H1 (cell line): ENCODE results near the gene CDK12. TPM values are rescaled to one million over a fixed set of nuclear protein-coding genes. Genes with fewer than 3 reads are reported as not detected.

Experiments
- CTCF ChIA-PET: fragments of 300-600 bp; sonication (Branson Sonifier 250); formaldehyde crosslinking; loops from one replicate; lab custom pipeline; 2021; ENCODE audit not compliant: partially characterized antibody; lab: Charles Lee
- POLR2A ChIA-PET: fragments of 300-600 bp; sonication (Branson Sonifier 250); formaldehyde crosslinking; loops from one replicate; lab custom pipeline; 2021; ENCODE audit warnings: inconsistent platforms; ENCODE audit not compliant: partially characterized antibody; lab: Charles Lee
- DNase-seq, 2 experiments: peaks; one replicate each; pipeline versions ENCODE4 v3.0.0 to v3.0.0-alpha.2; 2010 to 2022; ENCODE audit warnings: low spot score in 2 of 2, low read depth in 1 of 2, mixed read lengths in 1 of 2
- FAIRE-seq: peaks from 2 replicates; lab custom pipeline; 2011; peaks lifted over from hg19 to GRCh38; lab: Jason Lieb, UNC
- H2AFZ ChIP-seq: 2 replicates; pipeline ENCODE4 v1.8.1; 2012; ENCODE audit warnings: low read length, inconsistent platforms
- H2AK5ac ChIP-seq: 2 replicates; pipeline ENCODE4 v1.6.1; 2013; ENCODE audit warnings: low read depth, low read length
- H2BK120ac ChIP-seq: replicated peaks from 2 replicates; pipeline ENCODE3; 2013; ENCODE audit warnings: low read depth, low read length, inconsistent platforms
- H2BK12ac ChIP-seq: 2 replicates; pipeline ENCODE4 v1.6.1; 2013; ENCODE audit warnings: low read depth, low read length
- H2BK15ac ChIP-seq: 2 replicates; pipeline ENCODE4 v1.6.1; 2013; ENCODE audit warnings: low read length
- H2BK20ac ChIP-seq: 2 replicates; pipeline ENCODE4 v1.6.1; 2013; ENCODE audit warnings: low read length
- H2BK5ac ChIP-seq: 2 replicates; pipeline ENCODE4 v1.6.1; 2013; ENCODE audit warnings: low read depth, low read length
- H3K14ac ChIP-seq: 2 replicates; pipeline ENCODE4 v1.6.1; 2013; ENCODE audit warnings: inconsistent platforms; ENCODE audit not compliant: insufficient read length
- H3K18ac ChIP-seq: 2 replicates; pipeline ENCODE4 v1.6.1; 2013; ENCODE audit warnings: low read length; ENCODE audit errors: extremely low read depth
- H3K23ac ChIP-seq: 2 replicates; pipeline ENCODE4 v1.6.1; 2013; ENCODE audit warnings: inconsistent platforms; ENCODE audit not compliant: insufficient read length
- H3K23me2 ChIP-seq: 2 replicates; pipeline ENCODE4 v1.6.1; 2013; ENCODE audit warnings: low read depth, low read length
- H3K27ac ChIP-seq: 2 replicates; pipeline ENCODE4 v1.6.1; 2011; ENCODE audit warnings: low read depth, low read length, inconsistent platforms
- H3K27me3 ChIP-seq, 4 experiments: replicated peaks in 1 of 4; 1 replicate in 1 of 4; 2 replicates in 3 of 4; pipeline versions ENCODE4 v1.6.1 to v1.8.1; 2011 to 2013; ENCODE audit warnings: low read length in 3 of 4, mild to moderate bottlenecking in 3 of 4, inconsistent platforms in 2 of 4, mixed read lengths in 2 of 4, moderate library complexity in 1 of 4; ENCODE audit not compliant: control insufficient read depth in 3 of 4, insufficient read depth in 3 of 4; ENCODE audit errors: extremely low read depth in 1 of 4
- H3K36me3 ChIP-seq, 4 experiments: 2 replicates each; pipeline versions ENCODE4 v1.6.1 to v1.8.1; 2011 to 2013; ENCODE audit warnings: mild to moderate bottlenecking in 4 of 4, low read length in 3 of 4, moderate library complexity in 2 of 4, control low read depth in 1 of 4, inconsistent platforms in 1 of 4; ENCODE audit not compliant: insufficient read depth in 4 of 4, control insufficient read depth in 2 of 4
- H3K4ac ChIP-seq: replicated peaks from 2 replicates; pipeline ENCODE3; 2013; ENCODE audit warnings: low read length, low read depth, mixed read lengths, inconsistent platforms; ENCODE audit not compliant: insufficient read length
- H3K4me1 ChIP-seq, 4 experiments: replicated peaks in 1 of 4; 1 replicate in 1 of 4; 2 replicates in 3 of 4; pipeline versions ENCODE4 v1.6.1 to v1.8.1; 2011 to 2013; ENCODE audit warnings: low read length in 3 of 4, inconsistent platforms in 2 of 4, mixed read lengths in 1 of 4; ENCODE audit not compliant: insufficient read depth in 4 of 4, control insufficient read depth in 3 of 4
- H3K4me2 ChIP-seq, 2 experiments: 2 replicates each; pipeline versions ENCODE4 v1.6.1 to v1.8.1; 2011 to 2013; ENCODE audit warnings: low read depth in 2 of 2, low read length in 2 of 2, control low read depth in 1 of 2, inconsistent platforms in 1 of 2, mild to moderate bottlenecking in 1 of 2; ENCODE audit not compliant: insufficient read depth in 1 of 2
- H3K4me3 ChIP-seq, 4 experiments: fragments of 200-600, 300-600 bp in 1 of 4; sonication (generic), shearing (Covaris generic), sonication (Bioruptor Twin) in 1 of 4; 2 replicates each; pipeline versions ENCODE4 v1.5.1 to v1.8.1; 2011 to 2016; ENCODE audit warnings: low read length in 4 of 4, low read depth in 3 of 4, control low read depth in 2 of 4, inconsistent platforms in 2 of 4, mild to moderate bottlenecking in 2 of 4, mixed read lengths in 1 of 4, moderate library complexity in 1 of 4; ENCODE audit not compliant: insufficient read depth in 2 of 4; ENCODE audit errors: extremely low read depth in 1 of 4
- H3K56ac ChIP-seq: replicated peaks from 2 replicates; pipeline ENCODE3; 2013; ENCODE audit warnings: low read depth, mild to moderate bottlenecking, mixed read lengths, low read length, inconsistent platforms; ENCODE audit not compliant: insufficient read length
- H3K79me1 ChIP-seq: 2 replicates; pipeline ENCODE4 v1.6.1; 2013; ENCODE audit warnings: low read depth, low read length, control low read depth
- H3K79me2 ChIP-seq, 2 experiments: 2 replicates each; pipeline versions ENCODE4 v1.6.1 to v1.8.1; 2012 to 2013; ENCODE audit warnings: low read length in 2 of 2, mild to moderate bottlenecking in 2 of 2, inconsistent platforms in 1 of 2; ENCODE audit not compliant: insufficient read depth in 2 of 2, control insufficient read depth in 1 of 2
- H3K9ac ChIP-seq, 4 experiments: replicated peaks in 1 of 4; 1 replicate in 1 of 4; 2 replicates in 3 of 4; pipeline versions ENCODE4 v1.6.1 to v1.8.1; 2011 to 2013; ENCODE audit warnings: low read depth in 3 of 4, low read length in 3 of 4, control low read depth in 2 of 4, mild to moderate bottlenecking in 2 of 4, moderate library complexity in 2 of 4, inconsistent platforms in 1 of 4; ENCODE audit errors: extremely low read depth in 1 of 4
- H3K9me3 ChIP-seq, 2 experiments: 2 replicates each; pipeline versions ENCODE4 v1.6.1 to v1.8.1; 2012 to 2013; ENCODE audit warnings: mild to moderate bottlenecking in 2 of 2, moderate library complexity in 2 of 2, control low read depth in 1 of 2, inconsistent platforms in 1 of 2, low read depth in 1 of 2, low read length in 1 of 2, mixed read lengths in 1 of 2; ENCODE audit not compliant: insufficient read depth in 2 of 2
- H4K20me1 ChIP-seq, 2 experiments: replicated peaks in 1 of 2; 2 replicates each; pipeline versions ENCODE3 to v1.8.1; 2011 to 2013; ENCODE audit warnings: inconsistent platforms in 2 of 2, low read length in 2 of 2, mild to moderate bottlenecking in 1 of 2; ENCODE audit not compliant: insufficient read depth in 2 of 2, control insufficient read depth in 1 of 2
- H4K5ac ChIP-seq: 2 replicates; pipeline ENCODE4 v1.6.1; 2013; ENCODE audit warnings: low read length, low read depth, mixed read lengths, inconsistent platforms; ENCODE audit not compliant: insufficient read length
- H4K8ac ChIP-seq: 2 replicates; pipeline ENCODE4 v1.8.0; 2013; ENCODE audit warnings: mild to moderate bottlenecking, moderate library complexity, low read length, inconsistent platforms; ENCODE audit not compliant: insufficient read depth; ENCODE audit errors: extremely low read depth
- H4K91ac ChIP-seq: replicated peaks from 2 replicates; pipeline ENCODE3; 2013; ENCODE audit warnings: low read length, mixed read lengths, inconsistent platforms; ENCODE audit not compliant: insufficient read length
- CBX8 ChIP-seq: fragments of 300-800, 300-1000 bp; sonication (generic); IDR thresholded peaks from 2 replicates; pipeline ENCODE4 v1.7.1; 2016; ENCODE audit warnings: low read depth, low read length, borderline replicate concordance
- WGBS, 2 experiments: shearing (Covaris generic) in 1 of 2; methylation state at CpG; one replicate each; pipeline versions ENCODE4 v1.1.6 to v1.1.7; 2013 to 2015; ENCODE audit warnings: low lambda C conversion rate in 2 of 2, mixed read lengths in 2 of 2, inconsistent platforms in 1 of 2, low coverage in 1 of 2, missing lambda C conversion rate in 1 of 2; ENCODE audit not compliant: insufficient replicate concordance in 2 of 2, insufficient coverage in 1 of 2, insufficient read length in 1 of 2; ENCODE audit errors: extremely low coverage in 1 of 2, missing lambda C conversion rate in 1 of 2; 5-methylcytosine and 5-hydroxymethylcytosine counted together
- polyA plus RNA-seq, 7 experiments: library from polyadenylated mRNA; depleted of rRNA in 3 of 7; stranded (reverse) in 5 of 7; unstranded in 2 of 7; fragments of >200 nt in 5 of 7; fragments of 200-250 nt in 2 of 7; gene quantifications; 1 replicate in 5 of 7; 2 replicates in 1 of 7; 4 replicates in 1 of 7; pipeline versions ENCODE4 v1.2.1 to v1.2.3, GENCODE V29; 2011 to 2013; ENCODE audit warnings: missing spikeins in 2 of 7, mixed read lengths in 2 of 7
- total RNA-seq: library from RNA; stranded (reverse); fragmentation: NEBNext Ultra II Directional; extraction: Animal tissue kit (Norgen Biotek cat#: 25700); gene quantifications from 2 replicates; pipeline ENCODE4 v1.2.1, GENCODE V29; 2021

CDK12 gene
- total and polyA plus RNA-seq, 2 of the 8 experiments (the other 6 are each of a cell fraction or from before 2014, with no cell fraction given), result 14.8 to 70.3 TPM

DNA sequence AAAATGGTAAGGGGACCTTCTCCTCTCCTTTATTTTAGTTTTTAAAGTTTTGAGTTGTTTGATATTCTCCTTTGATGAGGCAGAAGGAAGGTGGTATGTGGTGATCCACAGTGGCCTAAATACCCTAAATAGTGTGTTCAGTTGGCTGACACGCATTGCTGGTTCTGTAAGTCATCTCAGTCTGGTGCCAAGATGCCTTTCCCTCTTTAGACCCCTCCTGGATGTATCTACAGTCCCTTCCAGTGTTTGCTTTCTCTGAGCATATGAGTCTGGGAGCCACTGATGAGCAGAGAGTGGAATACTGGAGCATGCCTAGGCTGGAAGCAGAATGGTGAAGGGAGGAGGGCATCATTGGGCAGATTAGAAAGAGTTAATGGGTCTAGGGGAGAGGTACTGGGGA, 81.9 kb downstream of the CDK12 start:
- Histone ChIP-seq H3K4ac (no peak overlapping the region), H3K36me3 (no peaks in the 10 kb centered on the region), H4K91ac (no peak overlapping the region), H2BK120ac (no peak overlapping the region), H3K4me3 (no peak overlapping the region), H3K9ac (no peak overlapping the region), H3K23ac (no peak overlapping the region), H4K5ac (no peak overlapping the region), H3K27ac (no peak overlapping the region), H3K4me2 (no peak overlapping the region), H3K27me3 (no peaks in the 10 kb centered on the region), H2AK5ac (no peak overlapping the region), H2BK5ac (no peak overlapping the region), H4K8ac (no peak overlapping the region), H3K79me2 (no peaks in the 10 kb centered on the region), H3K4me1 (no peaks in the 10 kb centered on the region), H3K14ac (no peak overlapping the region), H3K79me1 (no peaks in the 10 kb centered on the region), H2BK20ac (no peak overlapping the region), H3K18ac (no peak overlapping the region), H3K9me3 (no peaks in the 10 kb centered on the region), H2BK12ac (no peak overlapping the region), H3K23me2 (no peaks in the 10 kb centered on the region), H4K20me1 (peaks cover 0 to 4% of the 10 kb centered on the region in 2 experiments), H2BK15ac (no peak overlapping the region), H2AFZ (no peak overlapping the region), H3K56ac (no peak overlapping the region)
- 79% methylated on average over 1 of the region's 1 CpG; no CpG with 5 or more reads in 1 of the 2 experiments for WGBS, 2 experiments
- CTCF ChIA-PET, result interaction anchor here (12.3 to 15.0 kb wide), 2 partner anchors 20 to 74 kb away, joined by 216 to 310 read pairs; partner anchors contain the start of genes NEUROD2 and PPP1R1B
- DNase-seq (no peak), FAIRE-seq (no peak)
- POLR2A ChIA-PET, result no interaction called here
- TF ChIP-seq CBX8, result no peak
